GM12878 (cell line): ENCODE results near the gene FBXL17. TPM values are rescaled to one million over a fixed set of nuclear protein-coding genes. Genes with fewer than 3 reads are reported as not detected.

Experiments used
- ATAC-seq: fragments of 200-7000 bp; cut with Tn5 transposase; 3 replicates; pipeline ENCODE4 v1.9.1; 2020; ENCODE audit warnings: mild to moderate bottlenecking, moderate library complexity
- BruUV-seq: library from RNA; stranded (reverse); fragments of 400-500 nt; replicated peaks from 2 replicates; lab custom pipeline; 2021; lab: Mats Ljungman, UMichigan
- CTCF ChIA-PET: fragments of 300-600 bp; sonication (Branson Sonifier 250); formaldehyde crosslinking; extraction: SDS; loops from one replicate; lab custom pipeline; 2021; ENCODE audit warnings: inconsistent platforms; lab: Yijun Ruan, JAX
- POLR2A ChIA-PET: fragments of 350-600 bp; formaldehyde crosslinking; extraction: SDS; loops from one replicate; lab custom pipeline; 2021; ENCODE audit warnings: inconsistent platforms; lab: Charles Lee
- RAD21 ChIA-PET: fragments of 300-600 bp; sonication (Branson Sonifier 250); formaldehyde crosslinking; loops from one replicate; lab custom pipeline; 2023; ENCODE audit warnings: antibody characterized with exemption; ENCODE audit not compliant: unreplicated experiment; lab: Charles Lee
- SMC1A ChIA-PET: fragments of 300-600 bp; sonication (Branson Sonifier 250); formaldehyde crosslinking; loops from one replicate; lab custom pipeline; 2023; ENCODE audit not compliant: unreplicated experiment, uncharacterized antibody; lab: Charles Lee
- DNase-seq: peaks from one replicate; pipeline ENCODE4 v3.0.0-alpha.2; 2011; ENCODE audit warnings: low read depth, low spot score
- FAIRE-seq: peaks from 3 replicates; lab custom pipeline; 2011; peaks lifted over from hg19 to GRCh38; lab: Jason Lieb, UNC
- H2AFZ ChIP-seq: 2 replicates; pipeline ENCODE4 v1.6.0; 2011; ENCODE audit warnings: low read depth, low read length, control low read depth; ENCODE audit not compliant: control insufficient read depth
- H3K27ac ChIP-seq: 2 replicates; pipeline ENCODE4 v1.5.1; 2011; ENCODE audit warnings: control low read depth; ENCODE audit not compliant: control insufficient read depth, insufficient read depth
- H3K27me3 ChIP-seq, 2 experiments: replicated peaks in 1 of 2; 2 replicates each; pipeline versions ENCODE4 v1.6.0 to v1.6.1; 2011; ENCODE audit warnings: low read length in 1 of 2; ENCODE audit not compliant: control insufficient read depth in 2 of 2, insufficient read depth in 2 of 2
- H3K36me3 ChIP-seq, 2 experiments: 2 replicates each; pipeline ENCODE4 v1.5.1; 2011; ENCODE audit warnings: low read length in 1 of 2; ENCODE audit not compliant: control insufficient read depth in 2 of 2, insufficient read depth in 2 of 2
- H3K4me1 ChIP-seq: 2 replicates; pipeline ENCODE4 v1.6.1; 2011; ENCODE audit warnings: mild to moderate bottlenecking, low read length, moderate library complexity, mixed read lengths; ENCODE audit not compliant: control insufficient read depth, insufficient read depth
- H3K4me2 ChIP-seq: 2 replicates; pipeline ENCODE4 v1.6.0; 2011; ENCODE audit warnings: control low read depth; ENCODE audit not compliant: control insufficient read depth, insufficient read depth
- H3K4me3 ChIP-seq: fragments of 200-600 bp; sonication (generic); 2 replicates; pipeline ENCODE4 v1.5.1; 2016
- H3K79me2 ChIP-seq: 2 replicates; pipeline ENCODE4 v1.6.0; 2011; ENCODE audit warnings: low read length; ENCODE audit not compliant: control insufficient read depth, insufficient read depth
- H3K9ac ChIP-seq: 2 replicates; pipeline ENCODE4 v1.8.0; 2011; ENCODE audit warnings: low read length, control low read depth, mixed read lengths; ENCODE audit not compliant: control insufficient read depth, insufficient read depth
- H3K9me3 ChIP-seq: replicated peaks from 3 replicates; pipeline ENCODE4 v1.5.1; 2011; ENCODE audit warnings: mild to moderate bottlenecking, low read length; ENCODE audit not compliant: control insufficient read depth, insufficient read depth
- H4K20me1 ChIP-seq: 2 replicates; pipeline ENCODE4 v1.6.0; 2011; ENCODE audit not compliant: control insufficient read depth, insufficient read depth
- CHD4 ChIP-seq: fragments of 200-600 bp; sonication (generic); IDR thresholded peaks from 2 replicates; pipeline ENCODE4 v1.6.1; 2016; ENCODE audit warnings: mild to moderate bottlenecking
- ETV6 ChIP-seq, 2 experiments: fragments of 450-650 bp in 1 of 2; IDR thresholded peaks in 1 of 2; conservative IDR thresholded peaks in 1 of 2; 2 replicates each; pipeline ENCODE4 v1.6.1; 2014; ENCODE audit warnings: antibody characterized with exemption in 1 of 2, borderline replicate concordance in 1 of 2, low read depth in 1 of 2, mild to moderate bottlenecking in 1 of 2, moderate library complexity in 1 of 2
- HDAC6 ChIP-seq: fragments of 200-600 bp; sonication (generic); IDR thresholded peaks from one replicate; pipeline ENCODE4 v1.8.0; 2017; ENCODE audit warnings: antibody characterized with exemption; ENCODE audit not compliant: unreplicated experiment
- LARP7 ChIP-seq: fragments of 450-650 bp; IDR thresholded peaks from 2 replicates; pipeline ENCODE4 v1.6.1; 2017; ENCODE audit warnings: mild to moderate bottlenecking
- MEF2A ChIP-seq: IDR thresholded peaks from 2 replicates; pipeline ENCODE4 v1.6.1; 2011; ENCODE audit warnings: low read depth, mild to moderate bottlenecking, low read length, moderate library complexity; ENCODE audit not compliant: insufficient read depth
- MLLT1 ChIP-seq: fragments of 450-650 bp; IDR thresholded peaks from 2 replicates; pipeline ENCODE4 v1.6.1; 2016; ENCODE audit warnings: mild to moderate bottlenecking
- NBN ChIP-seq: fragments of 450-650 bp; IDR thresholded peaks from 2 replicates; pipeline ENCODE4 v1.6.1; 2016
- PAX5 ChIP-seq: IDR thresholded peaks from 2 replicates; pipeline ENCODE4 v1.6.1; 2011; ENCODE audit warnings: low read depth, low read length, borderline replicate concordance
- RFX5 ChIP-seq: IDR thresholded peaks from 2 replicates; pipeline ENCODE4 v1.6.1; 2011; ENCODE audit warnings: low read depth, low read length, improper control_type of control experiment
- TCF7 ChIP-seq: IDR thresholded peaks from 2 replicates; pipeline ENCODE4 v1.6.1; 2014; ENCODE audit warnings: antibody characterized with exemption, borderline replicate concordance
- USF2 ChIP-seq: IDR thresholded peaks from 2 replicates; pipeline ENCODE4 v1.6.1; 2011; ENCODE audit warnings: low read depth, low read length, improper control_type of control experiment, borderline replicate concordance
- ZNF274 ChIP-seq: IDR thresholded peaks from one replicate; pipeline ENCODE4 v1.8.0; 2011; ENCODE audit not compliant: insufficient read length, insufficient read depth
- WGBS: methylation state at CpG from one replicate; pipeline ENCODE4 v1.1.6; 2016; ENCODE audit warnings: low lambda C conversion rate; ENCODE audit not compliant: insufficient replicate concordance, insufficient coverage; ENCODE audit errors: missing lambda C conversion rate; 5-methylcytosine and 5-hydroxymethylcytosine counted together
- in situ Hi-C: fragments of 300-500 bp; cut with MboI; formaldehyde crosslinking; loops from 9 replicates; pipeline ENCODE4 v1.14.3; 2018; ENCODE audit warnings: mixed read lengths
- intact Hi-C: fragments of 100-400 bp; cut with micrococcal nuclease; formaldehyde crosslinking; loops from one replicate; pipeline ENCODE4 v1.14.2; 2022; ENCODE audit not compliant: unreplicated experiment
- polyA plus RNA-seq, 11 experiments: library from polyadenylated mRNA; depleted of rRNA in 4 of 11; unstranded in 6 of 11; stranded (reverse) in 5 of 11; fragments of >200 nt; fragmentation: Nextera tagmentation in 4 of 11; fragmentation: Illumina TruSeq in 1 of 11; extraction: Ambion mirVana in 4 of 11; extraction: Trizol in 1 of 11; gene quantifications; 1 replicate in 1 of 11; 2 replicates in 10 of 11; pipeline versions ENCODE4 v1.2.1 to v1.2.3, GENCODE V29; 2011 to 2016; ENCODE audit warnings: inconsistent platforms in 2 of 11, missing spikeins in 2 of 11, low read depth in 1 of 11
- total RNA-seq, 4 experiments: library from RNA; depleted of rRNA in 3 of 4; stranded (reverse); fragments of >200 nt in 3 of 4; fragmentation: Illumina TruSeq in 1 of 4; extraction: Trizol in 1 of 4; gene quantifications; 2 replicates each; pipeline versions ENCODE4 v1.2.1 to v1.2.3, GENCODE V29; 2013 to 2021

Gene FBXL17
- total and polyA plus RNA-seq, 10 of the 15 experiments (the other 5 are each of a cell fraction or from before 2014, with no cell fraction given) = 0.88 to 9.0 (median 4.4) TPM

GRCh38 chr5:108255468-108255867, 126.4 kb downstream of the FBXL17 start:
- SMC1A ChIA-PET = interaction anchor here (1.0 kb wide), 2 partner anchors 9 to 89 kb away, joined by 3 read pairs; no protein-coding TSS in a partner anchor
- Histone ChIP-seq H2AFZ (no peak overlapping the region), H3K4me1 (no peaks in the 10 kb centered on the region), H3K36me3 (no peaks in the 10 kb centered on the region), H3K27ac (no peak overlapping the region), H3K79me2 (no peaks in the 10 kb centered on the region), H3K4me2 (no peak overlapping the region), H3K4me3 (no peak overlapping the region), H3K9me3 (no peaks in the 10 kb centered on the region), H4K20me1 (no peaks in the 10 kb centered on the region), H3K27me3 (no peaks in the 10 kb centered on the region), H3K9ac (no peak overlapping the region)
- WGBS = 98% methylated on average over 2 of the region's 2 CpGs
- TF ChIP-seq USF2 = no peak
- no peak for TF ChIP-seq LARP7
- no peak for TF ChIP-seq RFX5
- no peak for TF ChIP-seq TCF7
- TF ChIP-seq ETV6 (conservative IDR thresholded peaks at IDR 0.05 in 1 of 2, IDR thresholded peaks at IDR 0.05 in 1 of 2; ENCODE audit: borderline replicate concordance in 1 of 2, low read depth in 1 of 2) = no peak
- no peak for TF ChIP-seq NBN
- TF ChIP-seq CHD4 = no peak
- TF ChIP-seq MLLT1 = no peak
- TF ChIP-seq HDAC6 = no peak
- no peak for TF ChIP-seq ZNF274
- TF ChIP-seq PAX5 = no peak
- TF ChIP-seq MEF2A = no peak
- BruUV-seq = no TSS peak
- intact Hi-C loops = no loop called here
- POLR2A ChIA-PET = no interaction called here
- no peak for ATAC-seq
- CTCF ChIA-PET = interaction anchor here (1.3 to 2.3 kb wide), 2 partner anchors 52 to 90 kb away, joined by 3 to 8 read pairs; no protein-coding TSS in a partner anchor
- no peak for FAIRE-seq
- DNase-seq = no peak
- RAD21 ChIA-PET = no interaction called here
- in situ Hi-C loops = loop anchor here (5.0 kb wide), 1 partner anchor 92 kb away; no protein-coding TSS in a partner anchor
